Lower lobe of right lung (tissue), 2 donors: ENCODE results near the gene PER1. TPM values are rescaled to one million over a fixed set of nuclear protein-coding genes. Genes with fewer than 3 reads are reported as not detected.

Experiments used
- ATAC-seq, 2 donors: fragments of 200-7000 bp; cut with Tn5 transposase; one replicate each; pipeline ENCODE4 v1.9.1; 2020 to 2022; ENCODE audit warnings: mild to moderate bottlenecking in 2 of 2, moderate library complexity in 2 of 2
- DNase-seq: peaks from one replicate; pipeline ENCODE4 v3.0.0-alpha.2; 2020
- H3K27ac ChIP-seq: fragments of 200-600 bp; one replicate; pipeline ENCODE4 v1.8.0; 2022
- H3K27me3 ChIP-seq: fragments of 200-600 bp; one replicate; pipeline ENCODE4 v1.8.0; 2022; ENCODE audit warnings: low read depth
- H3K36me3 ChIP-seq: fragments of 200-600 bp; one replicate; pipeline ENCODE4 v1.8.0; 2022; ENCODE audit warnings: mild to moderate bottlenecking
- H3K4me1 ChIP-seq: fragments of 200-600 bp; one replicate; pipeline ENCODE4 v1.8.0; 2022
- H3K4me3 ChIP-seq: fragments of 200-600 bp; one replicate; pipeline ENCODE4 v1.8.0; 2022; ENCODE audit warnings: mild to moderate bottlenecking
- H3K9me3 ChIP-seq: fragments of 200-600 bp; one replicate; pipeline ENCODE4 v1.8.0; 2022
- CTCF ChIP-seq: fragments of 200-600 bp; IDR thresholded peaks from one replicate; pipeline ENCODE4 v1.8.0; 2022; ENCODE audit warnings: antibody characterized with exemption, mild to moderate bottlenecking
- intact Hi-C: fragments of 100-400 bp; cut with DNase I; formaldehyde crosslinking; loops from one replicate; pipeline ENCODE4 v1.11.0; 2022
- total RNA-seq: library from RNA; stranded (reverse); fragmentation: NEBNext Ultra II Directional; extraction: Animal tissue kit (Norgen Biotek cat#: 25700); gene quantifications from one replicate; pipeline ENCODE4 v1.2.1, GENCODE V29; 2021
- donor health status: DM: no; HTN: yes; CAD: no; lungs with severe emphysema.

The PER1 gene
- total RNA-seq, 1 donor from 2014 or later = 252 TPM

GRCh38 chr17:8128125-8128784, 23.9 kb downstream of the PER1 start:
- peaks cover 41% of the 10 kb centered on the region for H3K4me1 ChIP-seq
- no peak overlapping the region for H3K4me3 ChIP-seq
- DNase-seq (no peak), ATAC-seq (no peak)
- H3K9me3 ChIP-seq = no peaks in the 10 kb centered on the region
- peaks cover 32% of the 10 kb centered on the region for H3K27me3 ChIP-seq
- H3K36me3 ChIP-seq = no peaks in the 10 kb centered on the region
- no peak overlapping the region for H3K27ac ChIP-seq
- intact Hi-C loops = no loop called here
- no peak for TF ChIP-seq CTCF

DNA sequence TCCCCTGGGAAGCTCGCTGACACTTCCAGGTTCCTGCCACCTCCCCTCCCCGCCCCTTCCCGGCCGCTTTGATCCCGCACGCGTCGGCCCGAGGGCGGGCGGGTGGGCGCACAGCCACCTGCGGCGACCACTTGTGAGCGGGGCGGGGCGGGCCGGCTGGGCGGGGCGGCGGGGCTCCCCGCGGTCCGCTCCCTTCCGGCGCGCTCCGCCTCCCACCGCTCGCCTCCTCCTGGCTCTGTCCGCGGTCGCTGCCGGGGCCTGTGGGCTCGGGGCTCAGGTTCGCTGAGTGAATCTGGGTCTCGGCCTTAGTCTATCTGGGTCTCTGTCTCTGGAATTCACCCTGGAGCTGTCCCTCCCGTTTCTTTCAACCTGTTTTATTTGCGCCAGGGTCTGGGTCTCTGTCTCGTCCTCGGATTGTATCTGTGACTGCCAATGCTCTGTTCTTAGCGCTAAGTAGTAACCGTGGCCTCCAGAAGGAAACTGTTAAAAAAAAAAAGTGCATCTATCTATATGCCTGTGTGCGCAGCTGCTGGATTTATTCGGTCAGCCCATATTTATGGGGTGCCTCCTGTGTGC, 25.6 kb downstream of the PER1 start:
- peak; percentile 62 to 69 for ATAC-seq
- intact Hi-C loops = no loop called here
- TF ChIP-seq CTCF = no peak

DNA sequence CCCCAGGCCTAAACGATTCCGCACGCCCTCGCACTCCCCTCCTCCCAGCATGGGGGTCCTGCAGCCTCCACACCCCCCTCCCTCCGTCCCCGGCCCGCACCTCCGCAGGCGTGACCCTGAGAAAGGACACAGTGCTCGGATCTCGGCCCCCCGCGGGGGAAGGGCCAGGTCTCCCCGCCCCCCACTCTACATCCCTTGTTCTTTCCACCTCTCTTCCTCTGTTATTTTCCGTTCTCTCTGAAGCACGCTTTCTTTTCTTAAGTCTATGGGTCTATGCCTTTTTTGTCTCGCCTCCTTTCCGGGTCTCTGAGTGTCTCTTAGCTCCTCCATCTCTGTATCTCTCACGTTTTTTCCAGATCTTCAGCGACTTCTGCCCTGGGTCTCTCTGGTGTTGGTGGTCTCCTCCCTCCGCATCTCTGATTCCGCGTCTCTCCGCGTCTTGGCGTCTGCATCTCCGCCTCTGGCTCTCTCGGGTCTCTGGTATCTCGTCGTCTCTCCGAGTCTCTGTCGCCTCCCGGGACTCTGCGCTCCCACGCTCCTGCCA, 26.2 kb downstream of the PER1 start:
- no peak overlapping the region for H3K27ac ChIP-seq
- intact Hi-C loops = no loop called here
- peak in 1 of 2 donors; percentile 1 for ATAC-seq

More for the DNA sequence above, 25.6 kb downstream of the PER1 start:
- peak overlapping the region; percentile 74 for H3K4me3 ChIP-seq
- no peaks in the 10 kb centered on the region for H3K9me3 ChIP-seq
- DNase-seq = no peak
- H3K36me3 ChIP-seq = no peaks in the 10 kb centered on the region
- H3K27me3 ChIP-seq = peaks cover 49% of the 10 kb centered on the region
- H3K27ac ChIP-seq = no peak overlapping the region
- H3K4me1 ChIP-seq = peaks cover 58% of the 10 kb centered on the region

DNA sequence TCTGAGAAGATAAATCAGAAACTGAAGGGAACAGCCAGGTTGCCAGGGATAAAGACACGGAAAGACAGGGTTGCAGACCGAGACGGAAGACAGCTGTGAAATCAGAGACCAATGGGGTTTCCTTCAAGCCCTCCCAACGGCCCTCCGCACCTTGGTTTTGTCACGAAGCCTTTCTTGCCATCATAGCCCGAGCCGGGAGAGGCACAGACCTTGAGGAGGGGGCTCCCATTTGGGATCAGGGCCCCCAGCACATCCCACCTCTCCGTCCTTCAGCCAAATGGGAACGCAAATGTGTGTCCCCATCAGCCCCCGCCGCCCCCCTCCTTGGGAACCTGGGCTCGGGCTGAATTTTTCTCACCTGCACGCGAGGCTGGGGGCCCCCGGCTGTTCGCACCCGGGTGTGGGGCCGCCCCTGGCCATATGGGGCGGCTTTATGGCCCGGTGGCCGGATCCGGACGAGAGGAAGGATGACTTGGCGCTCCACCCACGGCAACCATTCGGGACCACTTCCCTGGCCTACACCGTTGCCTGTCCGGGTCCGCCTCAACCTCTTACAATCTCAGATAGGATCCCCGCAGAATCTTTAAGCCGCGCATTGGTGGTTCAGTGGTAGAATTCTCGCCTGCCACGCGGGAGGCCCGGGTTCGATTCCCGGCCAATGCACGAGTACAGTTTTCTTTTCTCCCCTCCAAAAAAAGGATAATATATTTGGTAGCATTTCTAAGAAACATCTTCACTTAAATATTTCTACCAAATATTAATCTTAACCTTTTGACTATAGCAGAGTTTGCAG, 26.9 kb downstream of the PER1 start:
- DNase-seq (no peak), ATAC-seq (peak; percentile 64 to 70)
- no peak for TF ChIP-seq CTCF
- no peaks in the 10 kb centered on the region for H3K36me3 ChIP-seq
- H3K4me3 ChIP-seq = peak overlapping the region; percentile 74
- H3K27me3 ChIP-seq = peaks cover 56% of the 10 kb centered on the region
- H3K4me1 ChIP-seq = peaks cover 70% of the 10 kb centered on the region
- no peak overlapping the region for H3K27ac ChIP-seq
- no peaks in the 10 kb centered on the region for H3K9me3 ChIP-seq
- intact Hi-C loops = no loop called here

More for the DNA sequence above, 26.2 kb downstream of the PER1 start:
- DNase-seq = no peak
- Histone ChIP-seq H3K27me3 (peaks cover 54% of the 10 kb centered on the region), H3K4me1 (peaks cover 63% of the 10 kb centered on the region), H3K36me3 (no peaks in the 10 kb centered on the region), H3K4me3 (peak overlapping the region; percentile 74), H3K9me3 (no peaks in the 10 kb centered on the region)
- TF ChIP-seq CTCF = no peak

- peaks cover 56% of the 10 kb centered on the region for H3K27me3 ChIP-seq
- no peaks in the 10 kb centered on the region for H3K36me3 ChIP-seq
- DNase-seq (no peak), ATAC-seq (no peak)
- no peak for TF ChIP-seq CTCF
- peaks cover 76% of the 10 kb centered on the region for H3K4me1 ChIP-seq
- no peak overlapping the region for H3K27ac ChIP-seq
- no peaks in the 10 kb centered on the region for H3K9me3 ChIP-seq
- peak overlapping the region; percentile 74 for H3K4me3 ChIP-seq
- intact Hi-C loops = no loop called here
Measured at GRCh38 chr17:8124350-8125153, 27.7 kb downstream of the PER1 start.
